Neural progenitor cell (in vitro differentiated cells): Measurements from ENCODE around the gene PDCD11.

Experiments
- EZH2 ChIP-seq: fragments of 200-600 bp; sonication (generic); IDR thresholded peaks from 2 replicates; pipeline ENCODE4 v1.6.1; 2017; ENCODE audit warnings: antibody characterized with exemption, mild to moderate bottlenecking, moderate library complexity
- TF ChIP-seq, protein P1 (sequence below): fragments of 200-600 bp; sonication (generic); IDR thresholded peaks from 2 replicates; pipeline ENCODE4 v1.5.1; 2017; ENCODE audit warnings: antibody characterized with exemption, mild to moderate bottlenecking

DNA sequence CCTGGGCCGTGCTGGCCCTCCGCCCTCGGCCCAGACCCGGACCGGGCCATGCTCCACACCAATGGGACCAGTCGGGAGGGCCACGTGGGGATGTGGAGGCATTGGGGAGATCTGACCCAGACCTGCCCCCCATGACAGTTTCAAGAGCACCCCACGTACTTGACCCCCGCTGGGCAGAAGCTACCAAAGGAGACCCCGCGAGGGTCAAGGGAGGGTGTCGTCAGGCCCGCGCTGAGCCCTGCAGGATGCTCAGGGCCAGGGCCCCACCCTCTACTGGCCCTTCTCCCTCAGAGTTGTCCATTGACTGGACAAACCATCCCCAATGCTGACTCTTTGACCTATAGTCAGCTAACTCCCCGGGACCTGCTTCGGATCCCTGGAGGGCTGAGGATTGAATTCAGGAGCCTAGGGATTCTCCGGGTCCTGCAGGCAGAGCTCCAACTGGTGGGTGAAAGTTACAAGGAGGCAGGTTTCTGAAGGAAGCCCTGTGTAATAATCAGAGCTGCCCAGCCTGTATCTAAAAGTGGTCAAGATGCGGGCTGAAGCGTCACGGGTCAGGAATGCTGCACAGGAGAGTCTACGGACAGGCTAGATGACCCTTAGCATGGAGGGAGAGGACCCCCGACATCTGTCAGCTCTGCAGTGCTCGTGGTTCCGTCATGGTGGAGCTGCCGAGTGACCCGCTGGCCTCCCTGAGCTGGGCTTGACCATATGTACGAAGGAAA lies 56.2 kb downstream of the PDCD11 start:
- TF ChIP-seq, protein P1, sequence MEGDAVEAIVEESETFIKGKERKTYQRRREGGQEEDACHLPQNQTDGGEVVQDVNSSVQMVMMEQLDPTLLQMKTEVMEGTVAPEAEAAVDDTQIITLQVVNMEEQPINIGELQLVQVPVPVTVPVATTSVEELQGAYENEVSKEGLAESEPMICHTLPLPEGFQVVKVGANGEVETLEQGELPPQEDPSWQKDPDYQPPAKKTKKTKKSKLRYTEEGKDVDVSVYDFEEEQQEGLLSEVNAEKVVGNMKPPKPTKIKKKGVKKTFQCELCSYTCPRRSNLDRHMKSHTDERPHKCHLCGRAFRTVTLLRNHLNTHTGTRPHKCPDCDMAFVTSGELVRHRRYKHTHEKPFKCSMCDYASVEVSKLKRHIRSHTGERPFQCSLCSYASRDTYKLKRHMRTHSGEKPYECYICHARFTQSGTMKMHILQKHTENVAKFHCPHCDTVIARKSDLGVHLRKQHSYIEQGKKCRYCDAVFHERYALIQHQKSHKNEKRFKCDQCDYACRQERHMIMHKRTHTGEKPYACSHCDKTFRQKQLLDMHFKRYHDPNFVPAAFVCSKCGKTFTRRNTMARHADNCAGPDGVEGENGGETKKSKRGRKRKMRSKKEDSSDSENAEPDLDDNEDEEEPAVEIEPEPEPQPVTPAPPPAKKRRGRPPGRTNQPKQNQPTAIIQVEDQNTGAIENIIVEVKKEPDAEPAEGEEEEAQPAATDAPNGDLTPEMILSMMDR = no peak
- TF ChIP-seq EZH2 = no peak
